ENCODE results near the gene LRRC74B. TPM values are rescaled to one million over a fixed set of nuclear protein-coding genes. Genes with fewer than 3 reads are reported as not detected.

LRRC74B gene
- total RNA-seq, 1 experiment from 2014 or later: not detected

DNA sequence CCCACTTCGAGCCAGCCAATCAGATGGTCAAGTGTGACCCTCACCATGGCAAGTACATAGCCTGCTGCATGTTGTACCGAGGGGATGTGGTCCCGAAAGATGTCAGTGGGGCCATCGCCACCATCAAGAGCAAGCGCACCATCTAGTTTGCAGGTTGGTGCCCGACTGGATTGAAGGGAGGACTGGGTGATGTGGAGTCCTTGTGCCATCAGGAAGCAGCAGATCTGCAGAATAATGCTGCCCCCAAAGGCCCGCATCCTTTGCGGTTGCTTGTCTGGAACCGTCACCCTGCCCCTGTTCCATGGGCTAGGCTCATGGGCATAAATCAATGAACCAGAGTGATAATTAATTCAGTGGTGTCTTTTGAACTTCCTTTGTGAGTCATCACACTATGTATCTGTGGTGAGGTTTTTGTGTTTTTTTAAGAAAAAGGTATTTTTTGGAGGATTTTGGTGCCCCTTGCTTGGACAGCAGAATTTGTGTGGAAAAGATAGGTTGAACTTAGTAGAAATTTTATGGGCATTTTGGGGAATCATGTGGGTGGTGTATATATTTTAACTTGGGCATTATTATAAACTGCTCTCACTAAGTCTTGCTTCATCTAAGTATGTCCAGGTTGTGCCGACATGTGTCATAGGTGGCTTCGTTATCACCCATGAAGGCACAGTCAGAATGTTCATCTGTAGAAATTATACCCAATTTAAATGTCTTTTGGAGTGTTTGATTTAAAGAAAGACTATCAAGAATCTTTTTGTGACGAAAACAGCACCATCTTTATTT, 22.3 kb downstream of the LRRC74B start:
- ATAC-seq (no peak), DNase-seq (no peak)
- Histone ChIP-seq H3K4me3 (ENCODE audit: low read length) (no peak overlapping the region), H3K9me2 (replicated peaks; ENCODE audit: low read length) (no peaks in the 10 kb centered on the region), H3K79me2 (ENCODE audit: low read length) (no peaks in the 10 kb centered on the region), H3K9ac (ENCODE audit: low read length) (no peak overlapping the region), H2AFZ (ENCODE audit: low read length) (no peak overlapping the region), H3K36me3 (ENCODE audit: low read depth, low read length) (no peaks in the 10 kb centered on the region), H3K9me3 (ENCODE audit: low read length) (no peaks in the 10 kb centered on the region), H3K4me1 (ENCODE audit: insufficient read depth, low read length) (no peaks in the 10 kb centered on the region), H3K27ac (ENCODE audit: low read length) (no peak overlapping the region), H3F3A (ENCODE audit: low read length, unreplicated experiment) (no peaks in the 10 kb centered on the region), H4K20me1 (ENCODE audit: low read length) (no peaks in the 10 kb centered on the region), H3K4me2 (ENCODE audit: low read length) (no peak overlapping the region), H3K27me3 (ENCODE audit: low read length) (no peaks in the 10 kb centered on the region)
- BruUV-seq (replicated peaks): no TSS peak
- CTCF ChIA-PET: no interaction called here
- POLR2A ChIA-PET (ENCODE audit: unreplicated experiment): no interaction called here
- no peak for TF ChIP-seq EZH2 (IDR thresholded peaks at IDR 0.05; ENCODE audit: low read length, unreplicated experiment)
- no peak for TF ChIP-seq EZH2phosphoT487 (IDR thresholded peaks at IDR 0.05; ENCODE audit: borderline replicate concordance, low read length)
- TF ChIP-seq CTCF (conservative IDR thresholded peaks at IDR 0.05; ENCODE audit: low read depth, low read length): no peak
- intact Hi-C loops (cut with micrococcal nuclease): no loop called here

GRCh38 chr22:21068681-21069276, 23.0 kb downstream of the LRRC74B start:
- ATAC-seq (no peak), DNase-seq (no peak)
- ChIA-PET CTCF (no interaction called here), POLR2A (ENCODE audit: unreplicated experiment) (no interaction called here)
- Histone ChIP-seq H3K27me3 (ENCODE audit: low read length) (no peaks in the 10 kb centered on the region), H3K4me1 (ENCODE audit: insufficient read depth, low read length) (peaks cover 2% of the 10 kb centered on the region), H3K9me3 (ENCODE audit: low read length) (no peaks in the 10 kb centered on the region), H4K20me1 (ENCODE audit: low read length) (no peaks in the 10 kb centered on the region), H3K9me2 (replicated peaks; ENCODE audit: low read length) (no peaks in the 10 kb centered on the region), H3K9ac (ENCODE audit: low read length) (no peak overlapping the region), H3F3A (ENCODE audit: low read length, unreplicated experiment) (no peaks in the 10 kb centered on the region), H2AFZ (ENCODE audit: low read length) (no peak overlapping the region), H3K79me2 (ENCODE audit: low read length) (no peaks in the 10 kb centered on the region), H3K27ac (ENCODE audit: low read length) (no peak overlapping the region), H3K4me2 (ENCODE audit: low read length) (no peak overlapping the region), H3K36me3 (ENCODE audit: low read depth, low read length) (no peaks in the 10 kb centered on the region), H3K4me3 (ENCODE audit: low read length) (no peak overlapping the region)
- no peak for TF ChIP-seq EZH2phosphoT487 (IDR thresholded peaks at IDR 0.05; ENCODE audit: borderline replicate concordance, low read length)
- no peak for TF ChIP-seq CTCF (conservative IDR thresholded peaks at IDR 0.05; ENCODE audit: low read depth, low read length)
- no peak for TF ChIP-seq EZH2 (IDR thresholded peaks at IDR 0.05; ENCODE audit: low read length, unreplicated experiment)
- intact Hi-C loops (cut with micrococcal nuclease): no loop called here
- no TSS peak for BruUV-seq (replicated peaks)

DNA sequence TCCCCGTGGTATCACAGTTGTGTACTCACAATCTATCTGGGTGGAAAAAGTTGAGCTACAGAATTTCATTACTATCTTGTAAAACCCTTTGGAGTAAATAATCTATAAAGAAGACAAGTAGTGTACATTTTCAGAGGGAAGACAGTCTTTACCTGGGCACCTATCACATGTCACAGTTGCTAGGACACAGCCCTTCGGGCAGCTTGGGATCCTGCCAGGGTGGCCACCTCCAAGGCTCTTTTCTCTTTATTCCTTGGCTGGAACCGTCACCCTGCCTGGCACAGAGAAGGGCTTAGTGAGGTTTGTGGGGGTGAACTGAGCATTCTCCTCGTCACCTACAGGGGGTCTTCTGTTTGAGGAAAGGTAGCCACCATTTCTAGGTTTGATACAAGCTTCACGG, 23.6 kb downstream of the LRRC74B start:
- no peak overlapping the region for H3K9ac ChIP-seq (ENCODE audit: low read length)
- H3K4me2 ChIP-seq (ENCODE audit: low read length): no peak overlapping the region
- H3K9me2 ChIP-seq (replicated peaks; ENCODE audit: low read length): no peaks in the 10 kb centered on the region
- H4K20me1 ChIP-seq (ENCODE audit: low read length): no peaks in the 10 kb centered on the region
- ChIA-PET POLR2A (ENCODE audit: unreplicated experiment) (no interaction called here), CTCF (no interaction called here)
- no peak overlapping the region for H3K4me3 ChIP-seq (ENCODE audit: low read length)
- H3K36me3 ChIP-seq (ENCODE audit: low read depth, low read length): no peaks in the 10 kb centered on the region
- no peak for TF ChIP-seq EZH2 (IDR thresholded peaks at IDR 0.05; ENCODE audit: low read length, unreplicated experiment)
- no peak for TF ChIP-seq EZH2phosphoT487 (IDR thresholded peaks at IDR 0.05; ENCODE audit: borderline replicate concordance, low read length)
- H3F3A ChIP-seq (ENCODE audit: low read length, unreplicated experiment): no peaks in the 10 kb centered on the region
- no peak for ATAC-seq
- no peak overlapping the region for H2AFZ ChIP-seq (ENCODE audit: low read length)
- intact Hi-C loops (cut with micrococcal nuclease): no loop called here
- peaks cover 5% of the 10 kb centered on the region for H3K4me1 ChIP-seq (ENCODE audit: insufficient read depth, low read length)
- H3K27ac ChIP-seq (ENCODE audit: low read length): no peak overlapping the region
- no peaks in the 10 kb centered on the region for H3K9me3 ChIP-seq (ENCODE audit: low read length)
- DNase-seq: no peak
- BruUV-seq (replicated peaks): no TSS peak
- H3K79me2 ChIP-seq (ENCODE audit: low read length): no peaks in the 10 kb centered on the region
- H3K27me3 ChIP-seq (ENCODE audit: low read length): no peaks in the 10 kb centered on the region

Measured in PC-3 (cell line).